WTC11 (cell line): Measurements from ENCODE around the gene EVL. TPM values are rescaled to one million over a fixed set of nuclear protein-coding genes. Genes with fewer than 3 reads are reported as not detected.

ENCODE experiments used
- ATAC-seq: fragments of 200-7000 bp; cut with Tn5 transposase; 2 replicates; pipeline ENCODE4 v1.10.0; 2021; ENCODE audit warnings: mild to moderate bottlenecking, moderate library complexity
- CTCF ChIA-PET: fragments of 300-600 bp; sonication (Branson Sonifier 250); formaldehyde crosslinking; loops from one replicate; lab custom pipeline; 2021; ENCODE audit warnings: antibody characterized with exemption; lab: Charles Lee
- POLR2A ChIA-PET: fragments of 350-600 bp; sonication (Branson Sonifier 250); formaldehyde crosslinking; loops from one replicate; lab custom pipeline; 2021; ENCODE audit warnings: antibody characterized with exemption; lab: Charles Lee
- DNase-seq: peaks from one replicate; pipeline ENCODE4 v3.0.0; 2021; ENCODE audit warnings: low spot score
- H3K27ac Mint-ChIP-seq: 2 replicates; pipeline ENCODE4 v1.8.0; 2021; ENCODE audit warnings: mixed read lengths
- H3K27me3 Mint-ChIP-seq: 2 replicates; pipeline ENCODE4 v1.8.0; 2021; ENCODE audit warnings: low read depth, mild to moderate bottlenecking, moderate library complexity, mixed read lengths
- H3K36me3 Mint-ChIP-seq: 2 replicates; pipeline ENCODE4 v1.8.0; 2021; ENCODE audit warnings: mixed read lengths
- H3K4me1 Mint-ChIP-seq: 2 replicates; pipeline ENCODE4 v1.8.0; 2022; ENCODE audit warnings: mixed read lengths
- H3K4me3 Mint-ChIP-seq: 2 replicates; pipeline ENCODE4 v1.8.0; 2021; ENCODE audit warnings: mild to moderate bottlenecking, moderate library complexity, mixed read lengths
- H3K9me3 Mint-ChIP-seq: 2 replicates; pipeline ENCODE4 v1.8.0; 2021; ENCODE audit warnings: mixed read lengths
- ATF3 ChIP-seq: sonication (generic); formaldehyde crosslinking; conservative IDR thresholded peaks from 2 replicates; pipeline ENCODE4 v1.8.1; 2022; ENCODE audit warnings: mild to moderate bottlenecking, missing genetic modification reagents
- E2F5 ChIP-seq: sonication (generic); formaldehyde crosslinking; IDR thresholded peaks from 2 replicates; pipeline ENCODE4 v1.8.1; 2022; ENCODE audit warnings: mild to moderate bottlenecking, moderate library complexity, missing genetic modification reagents
- ELF4 ChIP-seq: sonication (generic); formaldehyde crosslinking; IDR thresholded peaks from 2 replicates; pipeline ENCODE4 v1.8.1; 2022; ENCODE audit warnings: low read depth, mild to moderate bottlenecking, moderate library complexity, missing genetic modification reagents
- FOXJ3 ChIP-seq: sonication (generic); formaldehyde crosslinking; IDR thresholded peaks from 2 replicates; pipeline ENCODE4 v1.9.0; 2021; ENCODE audit warnings: missing genetic modification reagents, mild to moderate bottlenecking, borderline replicate concordance
- FOXK1 ChIP-seq: sonication (generic); formaldehyde crosslinking; IDR thresholded peaks from 2 replicates; pipeline ENCODE4 v1.8.0; 2022; ENCODE audit warnings: mild to moderate bottlenecking, moderate library complexity, missing genetic modification reagents
- MLX ChIP-seq: sonication (generic); formaldehyde crosslinking; IDR thresholded peaks from 2 replicates; pipeline ENCODE4 v1.8.1; 2023; ENCODE audit warnings: mild to moderate bottlenecking, missing genetic modification reagents, moderate library complexity
- NFE2L1 ChIP-seq: sonication (generic); formaldehyde crosslinking; IDR thresholded peaks from 2 replicates; pipeline ENCODE4 v1.8.1; 2023; ENCODE audit warnings: missing genetic modification reagents
- PRDM15 ChIP-seq: sonication (generic); formaldehyde crosslinking; IDR thresholded peaks from 2 replicates; pipeline ENCODE4 v1.8.0; 2022; ENCODE audit warnings: missing genetic modification reagents
- PRRX2 ChIP-seq: fragments of 250-450 bp; sonication (Bioruptor Pico); IDR thresholded peaks from 2 replicates; pipeline ENCODE4 v1.8.0; 2021; ENCODE audit warnings: mild to moderate bottlenecking
- ZNF532 ChIP-seq: fragments of 250-450 bp; sonication (Bioruptor Pico); IDR thresholded peaks from 2 replicates; pipeline ENCODE4 v1.9.0; 2021; ENCODE audit warnings: mild to moderate bottlenecking, borderline replicate concordance
- ZNF671 ChIP-seq: fragments of 250-450 bp; sonication (Bioruptor Pico); IDR thresholded peaks from 2 replicates; pipeline ENCODE4 v1.8.0; 2021; ENCODE audit warnings: mild to moderate bottlenecking
- total RNA-seq: library from RNA; stranded (reverse); gene quantifications from 3 replicates; pipeline ENCODE4 v1.2.3, GENCODE V29; 2021

EVL gene
- total RNA-seq, 1 experiment from 2014 or later: 60.8 TPM

- TF ChIP-seq ZNF532 (no peak), PRDM15 (CRISPR knock-in tag) (no peak), ELF4 (no peak), FOXK1 (CRISPR knock-in tag) (no peak)
Measured at GRCh38 chr14:100124551-100125088, 59.4 kb downstream of the EVL start (continued).

- Mint-ChIP-seq H3K4me3 (no peak overlapping the region), H3K36me3 (no peaks in the 10 kb centered on the region), H3K27me3 (no peaks in the 10 kb centered on the region), H3K4me1 (peaks cover 10% of the 10 kb centered on the region), H3K9me3 (no peaks in the 10 kb centered on the region), H3K27ac (no peak overlapping the region)
- ATAC-seq: no peak
- POLR2A ChIA-PET: no interaction called here
- CTCF ChIA-PET: interaction anchor here (0.8 to 3.4 kb wide), 3 partner anchors 14 to 29 kb away, joined by 4 to 14 read pairs (median 6); no protein-coding TSS in a partner anchor
- TF ChIP-seq MLX (CRISPR knock-in tag) (no peak), E2F5 (CRISPR knock-in tag) (no peak), FOXJ3 (CRISPR knock-in tag) (no peak), PRRX2 (CRISPR knock-in tag) (no peak), ATF3 (CRISPR knock-in tag) (no peak)
- TF ChIP-seq, all 79 proteins: peak for 0
- no peak for DNase-seq
Measured at GRCh38 chr14:100126401-100126800, 61.2 kb downstream of the EVL start.

- POLR2A ChIA-PET: interaction anchor here (0.6 kb wide), 2 partner anchors 70 to 210 kb away, joined by 3 read pairs; no protein-coding TSS in a partner anchor
- Mint-ChIP-seq H3K27ac (no peak overlapping the region), H3K9me3 (no peaks in the 10 kb centered on the region), H3K4me1 (peaks cover 12% of the 10 kb centered on the region), H3K27me3 (no peaks in the 10 kb centered on the region), H3K36me3 (no peaks in the 10 kb centered on the region), H3K4me3 (no peak overlapping the region)
- CTCF ChIA-PET: interaction anchor here (1.4 to 3.4 kb wide), 2 partner anchors 13 to 27 kb away, joined by 5 to 14 read pairs; no protein-coding TSS in a partner anchor
- no peak for DNase-seq
- TF ChIP-seq ZNF671 (CRISPR knock-in tag) (no peak), NFE2L1 (CRISPR knock-in tag) (no peak), ZNF532 (no peak)
- ATAC-seq: no peak
Measured at GRCh38 chr14:100127853-100128455, 62.7 kb downstream of the EVL start.
